HG02840 (cell line): ENCODE measurements around the gene MOCS1.
"Not testable (repeated sequence)": the region's sequence is repeated elsewhere in the genome, so short reads cannot be mapped to it uniquely, and the experiment has no call there.

Experiments used
- ATAC-seq: cut with Tn5 transposase; IDR thresholded peaks from one replicate; pipeline ENCODE4 v1.9.1; 2021; ENCODE audit warnings: mild to moderate bottlenecking, moderate library complexity, moderate number of reproducible peaks; ENCODE audit not compliant: unreplicated experiment, low FRiP score

Gene MOCS1

DNA sequence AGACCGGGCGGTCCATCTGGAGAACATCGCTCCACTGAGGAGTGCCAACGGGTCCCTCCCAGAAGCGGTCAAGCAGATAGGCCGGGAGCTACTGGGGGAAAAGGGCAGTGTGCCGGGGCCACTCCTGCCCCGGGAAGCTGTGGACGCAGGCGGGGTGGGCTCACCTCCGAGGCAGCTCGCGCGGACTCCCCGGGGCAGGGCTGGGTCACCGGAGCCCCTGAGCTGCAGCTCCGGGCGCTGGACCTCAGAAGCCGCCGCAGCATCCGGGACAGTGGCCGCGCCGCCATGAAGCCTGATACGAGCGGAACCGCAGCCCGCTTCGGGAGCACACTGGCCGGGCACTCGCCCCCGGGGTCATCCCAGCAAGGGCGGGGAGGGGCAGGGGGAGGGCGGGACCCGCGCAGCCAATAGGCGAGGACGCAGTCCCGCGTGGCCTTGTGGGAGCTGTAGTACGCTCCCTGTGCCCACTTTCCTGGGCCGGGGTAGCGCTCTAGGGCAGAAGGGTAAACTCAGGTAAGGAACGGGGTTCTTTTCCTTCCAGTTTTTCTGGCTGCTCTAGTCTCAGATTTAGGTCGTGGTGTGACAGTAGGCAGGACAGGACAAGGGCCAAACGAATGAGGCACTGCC is at the start of gene MOCS1:
Gene MOCS1, minus strand, starts transcription at position 332 of the 627 bp plus-strand sequence. Its CDS starts 45 bp downstream, at position 287.
- no peak for ATAC-seq

DNA sequence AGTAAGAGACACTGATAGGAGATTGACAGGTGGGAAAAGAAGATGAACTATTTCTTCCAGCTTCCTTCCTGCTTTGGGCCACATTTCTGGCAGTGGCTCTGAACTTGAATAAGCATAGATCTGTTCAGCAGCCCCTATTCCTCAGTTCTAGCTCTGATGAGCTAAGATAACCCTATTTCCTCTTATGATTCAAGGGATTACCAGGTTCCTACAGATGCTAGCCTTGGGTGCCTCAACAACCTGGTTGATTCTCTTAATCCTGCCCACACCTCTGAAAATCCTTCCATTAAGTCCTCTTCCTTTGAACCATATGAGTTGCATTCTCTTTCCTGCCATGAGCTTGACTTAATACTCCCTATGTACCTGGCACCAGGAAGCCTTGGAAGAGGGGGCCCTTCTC is 49.8 kb upstream of the MOCS1 start:
- ATAC-seq = no peak

DNA sequence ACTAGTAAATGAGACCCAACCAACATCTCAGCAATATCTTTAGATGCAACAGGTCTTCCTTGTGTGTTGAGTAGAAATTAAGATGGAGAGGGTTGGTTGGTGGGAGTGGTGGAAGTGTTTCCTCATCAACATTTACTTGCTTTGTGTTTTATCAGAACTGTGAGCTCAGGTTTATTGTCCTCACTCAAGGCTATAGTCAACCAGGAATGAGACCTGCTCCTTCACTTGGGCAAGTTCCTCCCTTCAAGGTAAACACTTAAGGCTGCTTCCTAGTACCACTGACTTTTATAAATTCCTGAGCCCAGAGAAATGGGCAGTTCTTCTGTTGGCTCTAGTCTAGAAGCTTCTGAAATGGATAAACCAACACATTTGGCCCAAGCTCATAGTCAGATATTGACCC is 48.9 kb upstream of the MOCS1 start:
- no peak for ATAC-seq

DNA sequence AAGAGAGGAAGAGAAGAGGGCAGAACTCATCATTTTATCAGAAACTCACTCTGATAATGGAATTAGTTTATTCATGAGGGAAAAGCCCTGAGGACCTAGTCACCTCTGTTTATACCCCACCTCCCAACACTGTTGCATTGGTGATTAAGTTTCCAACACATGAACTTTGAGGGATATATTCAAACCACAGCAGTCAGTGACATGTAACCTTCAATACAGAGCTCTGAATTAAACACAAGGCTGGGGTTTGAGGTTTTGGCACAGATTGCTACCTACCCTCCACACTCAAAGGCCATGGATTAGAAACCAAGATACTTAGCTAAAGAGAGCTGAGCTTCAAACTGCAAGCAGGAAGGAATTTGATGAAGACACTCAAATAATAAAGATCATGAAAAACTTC is 48.5 kb upstream of the MOCS1 start:
- no peak for ATAC-seq

DNA sequence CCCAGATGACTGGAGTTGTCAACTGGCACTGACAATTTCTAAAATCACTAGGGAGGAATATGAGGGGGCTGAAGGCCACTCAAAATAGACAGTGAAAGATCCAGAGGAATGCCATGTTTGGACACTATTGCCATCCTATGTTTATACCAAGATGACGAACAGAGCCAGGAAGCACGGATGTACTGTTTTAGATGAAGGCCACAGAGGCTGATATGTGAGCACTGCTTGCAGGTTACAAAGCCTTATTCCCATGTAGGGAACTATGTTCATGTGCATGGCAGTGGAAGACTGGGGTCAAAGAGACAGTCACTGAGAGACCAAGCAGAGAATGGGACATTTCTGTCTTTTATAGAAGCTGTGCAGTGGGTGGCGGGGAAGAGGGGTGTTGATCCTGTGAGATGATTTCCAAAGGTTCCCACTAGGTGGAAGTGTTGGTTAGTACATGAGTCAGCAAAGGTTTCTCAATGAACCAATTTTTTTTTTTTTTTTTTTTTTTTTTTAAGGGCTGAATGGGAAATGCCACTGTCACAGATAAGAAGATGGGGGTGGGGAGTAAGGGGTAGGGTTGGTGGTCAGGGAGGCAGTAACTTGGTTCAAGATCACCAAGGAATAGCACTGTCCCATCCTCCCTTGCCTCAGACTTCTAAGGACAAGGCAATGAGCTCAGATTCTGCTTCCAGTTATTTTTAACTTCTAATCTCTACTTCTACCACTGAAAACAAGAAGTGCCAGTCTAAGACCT is 46.7 kb upstream of the MOCS1 start:
- ATAC-seq = no peak

DNA sequence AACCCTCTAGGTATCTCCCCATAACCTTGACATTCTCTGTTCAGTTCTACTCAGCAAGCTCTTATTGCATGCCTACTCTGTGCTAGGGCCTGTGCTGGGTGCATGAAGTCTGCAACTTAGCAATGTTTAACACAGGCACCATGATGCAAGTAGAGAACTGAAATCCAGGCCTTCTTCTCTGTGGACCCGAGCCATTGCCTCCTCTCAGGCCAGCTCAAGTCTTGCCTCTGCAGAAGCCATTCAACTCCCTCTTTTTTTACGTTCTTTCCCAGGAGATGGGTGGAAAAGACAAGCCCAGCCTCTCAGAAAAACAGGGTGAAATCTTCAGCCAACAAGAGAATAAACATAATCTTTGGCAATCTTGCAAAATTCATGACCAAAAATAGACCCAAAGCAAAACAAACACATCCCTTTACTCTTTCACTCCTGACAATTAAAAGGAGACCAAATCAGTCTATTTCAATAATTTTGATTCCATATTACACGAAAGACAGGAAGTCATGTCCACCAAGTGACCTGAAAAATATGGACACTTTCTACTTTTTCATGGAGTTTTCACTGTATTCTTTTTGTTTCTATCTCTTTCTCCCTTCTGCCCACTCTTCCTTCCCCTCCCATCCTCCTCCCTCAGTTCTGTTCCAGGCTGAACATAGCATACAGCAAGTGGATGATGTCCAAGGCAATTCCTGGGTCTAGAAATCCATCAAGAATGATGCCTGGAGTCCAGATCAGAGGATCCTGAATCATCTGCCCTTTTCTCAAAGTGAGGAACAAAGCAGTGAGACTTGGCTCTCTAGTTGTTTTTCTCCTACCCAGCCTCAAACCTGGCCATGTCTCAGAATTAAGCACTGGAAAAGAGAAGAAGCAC is 45.4 kb upstream of the MOCS1 start:
- ATAC-seq = no peak

DNA sequence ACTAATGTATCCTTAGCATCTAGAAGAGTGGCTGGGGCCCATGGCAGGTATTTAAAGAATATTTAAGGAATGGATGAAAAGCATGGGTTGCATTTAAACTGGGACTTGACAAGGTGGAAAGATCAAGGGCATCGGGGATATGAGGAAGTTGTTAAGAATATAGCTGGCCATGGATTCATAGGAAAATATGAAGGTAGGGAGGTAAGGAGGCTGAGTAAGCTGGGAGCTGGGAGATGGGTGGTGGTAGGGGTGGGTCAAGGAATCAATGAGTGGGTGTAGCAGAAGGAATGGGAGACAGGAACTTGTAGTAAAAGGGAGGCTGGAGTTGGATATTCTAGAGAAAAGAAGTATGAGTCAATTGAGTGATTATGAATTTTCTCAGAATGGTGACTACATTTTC is 44.0 kb upstream of the MOCS1 start:
- no peak for ATAC-seq

DNA sequence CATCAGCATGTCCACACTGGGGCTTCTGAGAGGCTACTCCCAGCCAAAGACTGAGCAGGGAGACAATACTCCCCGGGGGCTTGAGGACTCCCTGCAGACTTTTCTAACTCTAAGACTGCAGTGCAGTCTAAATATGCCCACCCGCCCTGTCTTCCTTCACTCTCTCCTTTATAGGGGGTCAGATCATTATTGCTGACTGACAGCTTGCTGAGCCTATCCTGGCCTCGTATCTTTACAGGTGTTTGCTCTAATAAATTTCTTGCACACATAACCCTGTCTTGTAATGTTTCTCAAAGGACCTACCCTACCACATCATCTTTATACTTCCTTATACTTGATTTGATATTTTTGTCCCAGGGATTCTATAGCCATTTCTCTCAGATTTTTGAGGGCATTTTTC is 39.4 kb upstream of the MOCS1 start:
- no peak for ATAC-seq

DNA sequence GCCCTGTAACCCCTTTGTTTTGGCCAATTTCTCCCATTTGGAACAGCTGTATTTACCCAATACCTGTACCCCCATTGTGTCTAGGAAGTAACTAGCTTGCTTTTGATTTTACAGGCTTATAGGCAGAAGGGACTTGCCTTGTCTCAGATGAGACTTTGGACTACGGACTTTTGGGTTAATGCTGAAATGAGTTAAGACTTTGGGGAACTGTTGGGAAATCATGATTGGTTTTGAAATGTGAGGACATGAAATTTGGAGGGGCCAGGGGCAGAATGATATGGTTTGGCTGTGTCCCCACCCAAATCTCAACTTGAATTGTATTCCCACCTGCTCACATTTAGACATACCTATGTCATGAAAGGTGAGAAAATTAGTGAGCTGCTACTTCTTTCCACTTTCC is 38.5 kb upstream of the MOCS1 start:
- not testable (repeated sequence) for ATAC-seq

DNA sequence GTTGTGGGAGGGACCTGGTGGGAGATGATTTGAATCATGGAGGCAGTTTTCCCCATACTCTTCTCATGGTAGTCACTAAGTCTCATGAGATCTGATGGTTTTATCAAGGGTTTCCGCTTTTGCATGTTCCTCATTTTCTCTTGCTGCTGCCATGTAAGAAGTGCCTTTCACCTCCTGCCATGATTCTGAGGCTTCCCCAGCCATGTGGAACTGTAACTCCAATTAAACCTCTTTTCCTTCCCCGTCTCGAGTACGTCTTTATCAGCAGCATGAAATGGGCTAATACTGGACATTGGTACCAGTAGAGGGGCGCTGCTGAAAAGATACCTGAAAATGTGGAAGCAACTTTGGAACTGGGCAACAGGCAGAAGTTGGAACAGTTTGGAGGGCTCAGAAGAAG is 36.9 kb upstream of the MOCS1 start:
- ATAC-seq = not testable (repeated sequence)

DNA sequence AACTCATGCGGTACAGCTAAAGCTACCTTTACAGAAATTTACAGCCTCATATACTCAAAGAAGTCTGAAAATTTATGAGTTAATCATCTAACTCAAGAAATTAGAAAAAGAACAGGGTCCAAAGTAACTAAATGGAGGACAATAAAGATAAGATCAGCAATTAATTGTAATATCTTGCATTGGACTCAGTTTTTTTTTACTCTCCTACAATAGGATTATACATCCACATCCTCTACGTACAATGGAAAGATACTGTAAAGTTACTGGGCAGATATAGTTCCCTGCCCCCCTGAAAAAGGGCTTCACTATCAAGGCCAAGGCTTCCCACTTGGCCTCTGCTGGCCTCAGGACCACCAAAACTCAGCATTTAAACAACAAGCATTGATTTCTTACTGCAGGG is 31.5 kb upstream of the MOCS1 start:
- no peak for ATAC-seq

DNA sequence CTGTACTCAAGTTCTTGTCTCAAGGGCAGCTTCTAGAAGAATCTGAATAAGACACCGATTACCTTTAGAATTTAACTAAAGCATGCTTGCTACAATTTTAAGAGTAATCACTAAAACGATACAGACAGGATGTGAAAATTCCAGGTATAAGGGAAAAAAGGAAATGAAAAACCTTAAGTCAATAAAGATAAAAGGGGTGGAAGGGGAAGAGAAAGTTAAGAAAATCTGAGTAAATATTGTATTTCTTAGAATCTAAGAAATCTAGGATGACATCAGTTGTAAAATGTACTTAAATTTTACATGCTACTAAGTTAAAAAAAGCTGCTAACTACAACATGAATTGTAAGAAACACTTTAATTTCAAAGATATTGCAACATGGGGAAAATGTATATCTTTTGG is 30.3 kb upstream of the MOCS1 start:
- ATAC-seq = no peak

DNA sequence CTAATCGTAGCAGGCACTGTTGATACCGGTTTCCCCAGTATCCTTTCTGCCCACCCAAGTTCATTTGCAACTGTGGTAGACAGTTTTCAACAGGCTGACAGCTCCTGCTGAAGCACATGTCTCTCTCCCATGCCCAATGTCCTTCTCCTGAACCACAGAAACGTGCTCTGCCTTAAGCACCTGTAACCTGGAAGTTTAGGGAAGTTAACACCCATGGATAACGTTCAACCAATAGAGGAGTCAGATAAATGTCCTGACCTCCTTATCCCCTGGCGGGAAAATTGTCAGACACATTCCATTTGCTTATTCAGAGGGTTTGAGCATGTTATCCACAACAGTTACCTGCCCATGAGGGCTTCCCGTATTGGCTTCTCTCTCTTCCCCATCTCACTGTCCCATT is 29.8 kb upstream of the MOCS1 start:
- no peak for ATAC-seq

DNA sequence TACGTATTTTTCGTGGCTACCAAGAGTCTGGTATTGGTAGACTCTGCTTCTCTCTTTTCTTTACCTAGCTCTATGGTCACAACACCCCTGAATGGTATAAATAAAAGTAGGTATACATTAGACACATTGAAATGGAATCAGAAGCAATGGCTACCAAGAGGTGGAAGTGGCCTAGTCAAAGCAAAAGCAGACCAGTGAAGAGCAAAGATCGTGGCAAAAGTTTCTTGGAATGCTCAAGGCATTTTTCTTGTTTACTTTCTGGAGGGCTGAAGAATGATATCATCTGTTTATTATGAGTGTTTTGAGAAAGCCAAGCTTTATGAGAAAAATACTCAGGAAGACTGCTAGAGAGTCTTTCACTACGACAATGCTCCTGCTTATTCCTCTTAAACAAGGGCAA is 28.6 kb upstream of the MOCS1 start:
- no peak for ATAC-seq

DNA sequence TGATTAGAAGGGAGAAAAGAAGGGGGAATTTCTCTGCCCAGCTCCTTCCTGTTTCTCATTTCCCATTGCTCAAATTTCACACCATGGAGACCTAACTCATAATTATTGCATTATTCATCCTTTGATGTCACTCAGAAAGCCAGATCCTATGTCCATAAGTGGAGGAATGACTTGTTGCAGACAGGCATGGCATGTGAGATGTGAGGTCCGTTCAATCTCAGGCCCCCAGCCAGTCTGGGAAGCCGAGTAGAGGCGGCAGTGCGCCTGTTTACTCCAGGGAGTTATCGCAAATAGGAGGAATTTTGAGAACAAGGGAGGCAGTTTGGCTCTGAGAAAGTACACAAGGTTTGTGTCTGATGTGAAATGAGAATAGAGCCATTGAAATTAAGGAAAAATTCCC is 26.9 kb upstream of the MOCS1 start:
- ATAC-seq = no peak

DNA sequence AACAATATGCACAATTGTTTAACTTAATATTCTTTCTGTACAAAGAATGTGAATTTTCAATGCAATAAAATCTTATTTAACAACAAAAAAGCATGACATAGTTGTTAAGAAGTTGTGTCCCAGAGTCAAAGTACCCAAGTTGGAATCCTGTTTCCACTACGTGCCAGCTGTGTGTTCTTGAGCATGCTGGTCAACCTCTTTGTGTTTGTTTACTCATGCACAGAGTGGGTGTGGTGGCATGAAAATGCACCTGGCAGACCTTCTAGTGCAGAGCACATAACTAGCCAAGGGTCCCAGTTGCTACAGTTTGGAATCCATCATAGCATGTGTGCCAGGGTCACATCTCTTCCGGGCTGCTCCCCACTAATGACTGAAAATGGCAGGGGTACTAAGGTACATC is 24.7 kb upstream of the MOCS1 start:
- no peak for ATAC-seq

DNA sequence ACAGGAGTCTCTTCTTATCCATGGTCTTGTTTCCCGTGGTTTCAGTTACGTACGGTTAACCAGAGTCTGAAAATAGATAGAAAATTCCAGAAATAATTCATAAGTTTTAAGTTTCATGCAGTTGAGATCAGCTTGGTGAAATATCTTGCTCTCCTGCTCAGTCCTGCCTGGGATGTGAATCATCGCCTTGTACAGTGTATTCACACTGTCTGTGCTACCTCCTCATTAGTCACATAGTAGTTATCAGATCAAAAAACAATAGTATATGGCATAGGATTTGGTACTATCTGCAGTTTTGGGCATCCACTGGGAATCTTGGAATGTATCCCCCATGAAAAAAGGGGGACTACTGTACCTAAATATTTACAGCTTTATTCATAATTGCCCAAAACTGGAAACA is 22.7 kb upstream of the MOCS1 start:
- no peak for ATAC-seq

DNA sequence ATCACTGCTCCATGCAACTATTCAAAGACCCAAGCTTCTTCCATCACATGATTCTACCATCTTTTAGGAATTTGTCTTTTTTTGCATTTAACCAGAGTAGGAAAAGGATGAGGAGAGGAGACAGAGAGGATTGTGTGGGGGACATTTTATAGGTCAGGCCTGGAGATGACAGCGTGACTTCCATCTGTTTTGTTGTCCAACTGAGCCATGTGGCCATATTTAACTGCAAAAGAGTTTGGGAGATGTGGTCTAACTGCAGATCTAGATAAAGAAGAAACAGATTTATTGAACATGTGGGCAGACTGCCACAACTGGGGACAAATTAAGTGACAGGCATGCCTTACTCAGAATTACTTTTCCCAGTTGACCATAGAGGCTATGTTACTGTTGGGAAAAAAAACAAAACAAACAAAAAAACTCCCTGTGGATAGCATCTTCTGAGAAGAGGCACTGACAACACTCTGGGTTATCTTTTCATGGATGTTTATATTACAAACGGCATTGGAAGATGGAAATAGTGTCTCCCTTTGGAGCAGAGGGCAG is 18.9 kb upstream of the MOCS1 start:
- no peak for ATAC-seq

DNA sequence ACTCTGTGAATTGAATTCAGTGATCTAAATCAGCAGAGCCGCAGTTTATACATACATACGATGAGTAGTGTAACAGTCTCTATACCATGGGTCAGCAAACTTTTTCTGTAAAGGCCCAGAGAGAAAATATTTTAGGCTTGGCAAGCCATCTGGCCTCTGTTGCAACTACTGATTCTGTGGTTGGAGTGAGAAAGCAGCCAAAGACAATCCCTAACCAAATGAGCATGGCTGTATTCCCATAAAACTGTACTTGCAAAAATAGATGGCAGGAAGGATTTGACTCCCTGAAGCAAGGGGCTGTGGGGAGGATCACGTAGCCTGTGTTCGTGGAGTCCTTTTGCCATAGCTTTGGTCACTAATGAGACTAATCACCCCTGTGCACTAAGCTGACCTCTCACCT is 17.9 kb upstream of the MOCS1 start:
- ATAC-seq = no peak

DNA sequence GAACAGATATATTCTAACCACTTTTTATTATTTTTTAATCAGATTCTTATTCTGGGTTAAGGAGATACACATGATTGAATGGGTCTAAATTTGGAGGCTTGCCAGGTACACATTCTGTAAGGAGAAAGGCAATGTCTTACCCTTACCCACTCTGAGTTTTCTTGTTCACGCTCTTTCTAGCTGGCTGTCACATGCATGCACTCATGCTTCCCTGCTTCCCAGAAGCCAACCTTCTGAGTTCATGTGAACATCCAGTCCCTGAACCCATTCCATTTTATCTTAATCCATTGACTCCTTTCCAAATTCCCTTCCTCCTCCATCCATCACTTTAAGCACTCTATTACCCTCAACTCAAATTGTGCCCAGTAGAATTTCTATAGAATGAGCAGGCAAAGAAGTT is 17.5 kb upstream of the MOCS1 start:
- ATAC-seq = no peak

DNA sequence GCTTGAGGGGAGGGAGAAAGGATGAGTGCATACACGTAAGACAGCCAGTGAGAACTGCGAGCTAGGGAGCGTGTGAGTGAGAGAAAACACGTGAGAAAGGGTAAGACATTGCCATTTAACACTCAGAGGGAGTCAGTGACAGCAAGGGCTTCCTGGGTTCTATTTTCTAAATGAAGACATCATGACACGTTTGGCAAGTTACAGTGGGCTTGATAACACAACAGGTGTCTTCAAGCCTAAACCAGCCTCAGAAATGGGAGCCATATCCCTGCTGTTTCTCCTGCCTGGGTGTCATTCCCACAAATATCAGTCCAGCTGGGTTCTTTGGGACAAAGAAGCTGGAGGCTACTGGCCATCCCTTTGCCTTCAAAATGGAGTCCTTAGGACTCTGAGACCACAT is 16.9 kb upstream of the MOCS1 start:
- ATAC-seq = no peak
